ENCODE results near the gene RIMBP2. TPM values are rescaled to one million over a fixed set of nuclear protein-coding genes. Genes with fewer than 3 reads are reported as not detected.

Gene RIMBP2
- total RNA-seq, 1 experiment from 2014 or later = 0.97 TPM

DNA sequence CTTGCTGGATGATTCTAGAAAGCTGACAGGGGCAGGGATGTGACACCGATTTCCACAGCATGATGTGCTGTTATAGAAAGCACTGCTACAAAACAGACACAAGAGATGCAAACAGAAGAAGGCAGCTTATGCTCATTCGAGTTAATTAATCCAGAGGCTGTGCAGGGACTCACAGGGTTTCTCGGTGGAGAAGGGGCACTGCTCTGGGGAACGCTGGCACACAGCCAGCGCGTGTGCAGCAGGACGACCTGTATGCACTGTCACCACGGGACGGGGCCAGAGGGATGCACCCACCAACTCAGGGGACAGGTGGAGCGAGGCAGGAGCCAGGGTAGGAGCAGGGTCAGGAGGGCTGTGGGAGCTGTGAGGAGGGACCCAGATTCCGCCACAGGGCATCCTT lies 143.5 kb downstream of the RIMBP2 start:
- DNase-seq (ENCODE audit: low spot score) = no peak

DNA sequence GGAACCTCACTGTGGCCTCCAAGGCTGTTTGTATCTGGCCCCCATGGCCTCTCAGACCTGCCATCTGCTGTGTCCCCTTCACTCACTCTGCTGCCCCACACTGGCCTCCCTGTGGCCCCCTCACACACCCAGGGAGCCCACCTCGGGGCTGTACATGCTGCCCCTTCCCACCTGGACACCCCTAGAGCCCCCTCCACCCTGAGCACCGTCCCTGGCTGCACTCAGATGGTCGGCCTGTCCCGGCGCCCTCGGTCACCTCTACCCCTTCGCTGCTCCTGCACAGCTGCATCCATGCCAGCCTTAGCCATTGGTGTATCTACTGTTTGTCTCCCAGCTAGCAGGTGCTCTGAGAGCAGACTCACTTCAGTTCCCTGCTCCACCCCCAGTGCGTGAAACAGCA lies 144.4 kb downstream of the RIMBP2 start:
- DNase-seq (ENCODE audit: low spot score) = no peak

DNA sequence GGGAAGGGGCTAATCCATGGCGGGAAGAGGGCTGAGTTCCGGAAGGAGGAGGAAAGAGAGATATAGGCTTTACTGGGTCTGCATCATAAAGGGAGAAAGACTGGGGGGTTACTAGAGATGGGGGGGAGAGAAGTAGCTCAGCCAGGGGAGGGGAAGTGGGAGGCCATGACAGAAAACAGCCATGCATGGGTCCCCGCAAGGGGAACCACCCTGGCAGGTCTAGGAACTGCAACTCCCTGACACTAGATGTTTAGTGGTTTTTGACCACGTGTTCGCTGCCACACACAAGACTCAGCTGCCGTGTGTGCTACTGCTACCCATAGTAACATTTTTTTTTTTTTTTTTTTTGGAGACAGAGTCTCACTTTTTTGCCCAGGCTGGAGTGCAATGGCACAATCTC lies 145.0 kb downstream of the RIMBP2 start:
- no peak for DNase-seq (ENCODE audit: low spot score)

DNA sequence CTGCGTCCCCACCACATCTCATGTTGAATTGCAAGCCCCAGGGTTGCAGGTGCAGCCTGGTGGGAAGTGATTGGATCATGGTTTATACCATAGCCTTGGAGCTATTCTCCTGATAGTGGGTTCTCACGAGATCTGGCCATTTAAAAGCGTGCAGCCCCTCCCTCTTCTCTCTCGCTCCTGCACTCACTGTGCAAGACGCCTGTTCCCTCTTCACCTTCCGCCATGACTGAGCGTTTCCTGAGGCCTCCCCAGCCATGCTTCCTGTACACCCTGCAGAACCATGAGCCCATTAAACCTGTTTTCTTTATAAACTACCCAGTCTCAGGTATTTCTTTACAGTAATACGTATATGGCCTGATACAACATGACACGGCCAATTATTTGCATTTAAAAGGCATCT lies 146.6 kb downstream of the RIMBP2 start:
- DNase-seq (ENCODE audit: low spot score) = no peak

DNA sequence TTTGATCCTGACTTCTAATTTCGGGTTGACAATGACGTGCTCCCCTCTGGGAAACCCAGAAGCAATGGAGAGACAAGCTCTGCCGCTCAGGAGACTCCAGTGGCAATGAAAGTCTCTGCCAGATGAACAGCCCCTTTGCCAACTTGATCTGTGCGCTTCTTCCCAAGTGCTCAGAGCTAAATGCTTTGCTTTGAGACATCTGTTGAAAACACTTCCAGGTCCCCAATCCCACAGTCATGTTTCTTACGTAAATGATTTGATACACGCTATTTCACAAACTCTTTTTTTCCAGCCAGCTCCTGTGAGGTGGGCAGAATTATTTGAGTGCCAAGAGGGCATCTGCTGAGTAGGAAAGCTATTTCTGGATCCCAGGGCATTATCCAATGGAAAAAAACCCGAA lies 147.6 kb downstream of the RIMBP2 start:
- DNase-seq (ENCODE audit: low spot score) = no peak

DNA sequence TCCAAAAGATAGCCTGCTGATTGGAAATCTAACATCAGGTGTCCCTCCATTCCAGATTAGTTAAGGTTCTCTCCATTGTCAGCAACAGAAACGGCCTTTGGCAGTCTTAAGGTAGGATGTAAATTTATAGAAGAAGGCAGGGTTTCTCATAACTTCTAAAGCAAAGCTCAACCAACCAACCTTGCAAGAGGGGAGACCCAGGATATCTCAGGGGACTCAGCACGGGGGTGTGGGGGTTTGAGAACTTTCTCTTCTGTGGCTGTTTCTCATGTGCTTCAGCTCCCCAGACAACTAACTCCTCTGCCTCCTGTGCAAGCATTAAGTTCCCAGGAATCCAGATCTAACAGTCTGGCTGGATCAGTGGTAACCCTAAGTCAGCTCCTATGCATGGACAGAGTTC lies 148.1 kb downstream of the RIMBP2 start:
- no peak for DNase-seq (ENCODE audit: low spot score)

DNA sequence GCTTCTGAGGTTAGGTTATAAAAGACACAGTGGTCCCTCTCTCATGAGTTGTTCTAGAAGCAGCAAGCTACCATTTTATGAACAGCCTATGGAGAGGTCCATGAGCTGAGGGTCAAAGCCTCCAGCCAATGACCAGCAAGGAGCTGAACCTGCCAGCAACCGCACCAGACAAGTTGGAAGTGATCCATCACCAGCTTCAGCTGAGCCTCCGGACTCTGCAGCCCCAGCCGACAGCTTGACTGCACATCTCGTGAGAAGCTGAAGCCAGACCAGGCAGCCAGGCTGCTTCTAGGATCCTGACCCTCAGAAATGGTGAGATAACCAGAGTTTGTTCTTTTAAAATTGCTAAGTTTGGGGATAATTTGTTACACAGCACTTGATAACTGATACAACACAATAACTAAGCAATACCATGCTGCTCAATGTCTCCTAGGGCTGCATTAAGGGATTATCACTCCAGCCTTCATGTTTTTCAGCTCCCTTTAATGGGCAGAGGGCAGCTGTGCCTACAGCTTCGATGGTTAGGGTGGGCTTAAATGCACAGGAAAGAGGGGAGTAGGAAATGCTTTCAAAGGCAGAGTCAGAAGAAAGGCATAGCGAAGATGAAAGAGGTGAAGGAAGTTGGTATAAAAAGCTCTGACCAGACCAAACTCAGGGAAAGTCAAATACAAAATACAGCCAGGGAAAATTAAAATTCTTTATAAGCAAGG lies 149.5 kb downstream of the RIMBP2 start:
- DNase-seq (ENCODE audit: low spot score) = no peak

DNA sequence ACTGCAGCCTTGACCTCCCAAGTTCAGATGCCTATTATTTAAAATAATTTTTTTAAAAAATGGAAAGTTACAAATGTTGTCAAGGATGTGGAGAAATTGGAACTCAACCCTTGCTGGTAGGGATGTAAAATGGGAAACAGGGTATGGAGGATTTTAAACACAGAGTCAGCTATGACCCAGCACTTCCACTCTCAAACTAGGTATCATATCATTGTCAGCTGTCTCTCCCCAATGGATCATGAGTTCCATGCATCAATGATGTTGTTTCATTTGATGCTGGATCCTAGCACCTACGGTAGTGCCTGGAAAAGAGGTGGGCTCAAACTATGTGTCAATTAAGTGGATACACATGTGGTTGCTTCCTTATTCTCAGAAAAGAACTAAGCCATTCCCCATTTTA lies 150.9 kb downstream of the RIMBP2 start:
- DNase-seq (ENCODE audit: low spot score) = no peak

DNA sequence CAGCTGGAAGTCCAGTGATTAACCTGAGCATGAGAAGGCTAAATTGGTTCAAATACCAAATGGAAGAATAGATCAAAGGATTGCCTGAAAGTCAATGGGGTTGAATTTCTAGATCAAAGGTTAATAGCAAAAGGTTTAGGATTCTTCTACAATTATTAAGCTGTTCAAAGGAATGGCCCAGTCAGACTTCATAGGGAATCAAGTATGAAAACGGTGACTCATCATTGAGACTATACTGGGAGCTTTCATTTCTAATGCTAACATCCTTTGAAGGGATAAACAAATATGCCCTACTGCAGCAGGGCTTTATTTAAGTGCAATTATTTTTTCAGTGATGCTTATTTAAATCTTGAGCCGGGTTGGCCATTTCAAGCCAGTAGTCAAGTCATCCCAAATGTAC lies 152.8 kb downstream of the RIMBP2 start:
- no peak for DNase-seq (ENCODE audit: low spot score)

DNA sequence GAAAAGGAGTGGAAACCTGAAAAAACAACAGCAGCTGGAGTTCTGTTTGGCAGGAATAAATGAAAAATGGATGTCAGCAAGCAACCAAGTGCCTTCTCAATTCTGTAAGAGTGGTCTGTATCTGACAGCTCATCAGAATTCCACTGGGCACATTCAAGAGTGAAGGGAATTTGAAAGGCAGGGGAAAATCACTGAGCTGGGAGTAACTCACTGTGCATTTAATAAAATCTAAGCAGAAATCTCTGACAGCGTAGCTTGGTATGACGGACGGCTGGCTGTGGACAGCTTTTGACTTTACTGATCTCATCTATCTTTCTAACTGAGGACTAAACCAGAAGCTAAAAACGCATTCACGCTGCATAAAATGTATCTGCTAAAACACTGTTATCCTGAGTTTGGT lies 153.4 kb downstream of the RIMBP2 start:
- no peak for DNase-seq (ENCODE audit: low spot score)

DNA sequence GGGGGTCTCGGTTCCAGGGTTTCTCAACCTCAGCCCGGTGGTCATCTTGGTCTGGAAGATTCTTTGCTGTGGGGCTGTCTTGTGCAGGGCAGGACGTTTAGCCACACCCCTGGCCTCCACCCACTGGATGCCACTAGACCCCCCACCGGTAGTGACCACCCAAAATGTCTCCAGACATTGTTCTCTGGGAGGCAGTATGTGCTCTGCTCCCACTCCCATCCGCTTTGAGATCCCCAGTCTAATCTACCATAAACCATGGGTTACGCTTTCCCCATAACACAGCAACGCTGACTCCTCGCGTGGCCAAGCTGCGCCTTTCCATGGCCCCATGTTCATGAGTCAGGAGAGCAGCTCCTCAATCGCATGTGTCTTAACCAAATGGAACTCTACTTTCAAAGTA lies 155.8 kb downstream of the RIMBP2 start:
- no peak for DNase-seq (ENCODE audit: low spot score)

DNA sequence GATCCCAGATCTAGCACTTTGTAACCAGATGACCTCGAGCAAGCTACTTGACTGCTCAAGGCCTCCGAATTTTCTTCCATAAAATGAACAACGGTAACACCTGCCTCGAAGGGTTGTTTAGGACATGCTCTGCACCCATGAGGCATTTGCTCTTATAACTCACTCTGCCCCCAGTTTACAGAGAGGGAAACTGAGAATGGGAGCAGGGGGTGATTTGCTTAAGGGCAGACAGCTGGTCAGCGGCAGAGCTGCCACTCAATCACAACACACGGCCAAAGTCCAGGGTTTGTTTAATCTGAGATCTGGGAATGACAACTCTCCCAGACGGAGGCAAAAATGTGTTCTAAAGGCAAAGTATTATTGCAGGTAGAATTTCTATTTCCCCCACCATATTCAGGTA lies 156.3 kb downstream of the RIMBP2 start:
- no peak for DNase-seq (ENCODE audit: low spot score)

DNA sequence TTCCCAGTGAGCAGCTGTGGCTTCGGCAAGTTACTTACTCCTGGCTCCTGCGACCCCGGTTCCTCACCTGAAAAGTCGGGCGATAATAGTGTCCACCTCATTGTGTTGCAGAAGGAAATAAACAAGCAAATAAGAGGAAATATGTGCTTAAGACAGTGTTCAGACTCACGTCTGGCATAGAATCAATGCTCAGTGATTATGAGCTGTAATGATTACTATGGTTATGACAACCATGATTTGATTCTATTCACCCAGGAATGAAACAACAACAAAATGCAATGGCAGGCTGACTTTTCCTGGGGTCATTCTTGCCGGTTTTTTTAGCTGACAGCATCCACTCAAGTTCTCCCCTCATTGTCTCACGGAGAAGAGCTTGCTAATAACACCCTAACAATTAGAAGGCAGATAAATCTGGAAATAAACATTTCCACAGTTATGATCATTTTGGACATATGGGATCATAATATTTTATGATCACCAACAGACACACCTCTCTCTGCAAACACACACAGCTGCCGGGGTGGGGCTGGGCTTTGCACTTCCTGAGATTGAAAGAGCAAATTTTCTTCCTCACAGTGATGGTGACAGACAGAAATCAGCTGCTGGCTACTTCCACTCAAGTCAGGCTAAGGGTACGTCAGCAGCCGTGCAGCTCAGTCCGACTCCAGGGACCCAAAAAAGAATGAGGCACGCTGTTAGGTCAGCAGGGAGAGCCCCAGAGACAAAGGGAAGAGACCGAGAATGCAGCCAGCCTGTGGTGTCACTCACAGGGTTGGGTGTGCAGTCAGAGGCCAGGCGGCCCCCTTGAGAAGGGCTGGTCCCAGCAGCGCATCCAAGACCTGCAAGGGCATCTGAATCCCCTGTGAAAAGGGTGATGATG lies 158.0 kb downstream of the RIMBP2 start:
- DNase-seq (ENCODE audit: low spot score) = no peak

DNA sequence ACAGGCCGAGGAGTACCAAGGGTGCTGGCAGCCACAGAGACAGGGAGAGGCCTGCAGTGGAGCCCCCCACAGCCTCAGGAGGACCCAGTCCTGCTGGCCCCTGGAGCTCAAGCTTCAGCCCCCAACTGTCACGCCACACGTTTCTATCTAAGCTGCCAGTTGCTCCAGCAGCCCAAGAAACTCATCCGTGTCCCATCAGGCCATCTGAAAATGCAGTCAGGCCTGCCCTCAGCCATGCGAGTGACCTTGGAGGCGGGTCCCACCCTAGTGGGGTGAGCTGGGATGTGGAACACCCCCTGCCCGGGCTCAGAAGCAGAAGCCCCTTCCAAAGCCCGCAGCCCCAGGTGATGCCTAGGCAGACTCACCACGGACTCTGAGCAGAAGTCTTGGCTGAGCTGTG lies 158.9 kb downstream of the RIMBP2 start:
- no peak for DNase-seq (ENCODE audit: low spot score)

DNA sequence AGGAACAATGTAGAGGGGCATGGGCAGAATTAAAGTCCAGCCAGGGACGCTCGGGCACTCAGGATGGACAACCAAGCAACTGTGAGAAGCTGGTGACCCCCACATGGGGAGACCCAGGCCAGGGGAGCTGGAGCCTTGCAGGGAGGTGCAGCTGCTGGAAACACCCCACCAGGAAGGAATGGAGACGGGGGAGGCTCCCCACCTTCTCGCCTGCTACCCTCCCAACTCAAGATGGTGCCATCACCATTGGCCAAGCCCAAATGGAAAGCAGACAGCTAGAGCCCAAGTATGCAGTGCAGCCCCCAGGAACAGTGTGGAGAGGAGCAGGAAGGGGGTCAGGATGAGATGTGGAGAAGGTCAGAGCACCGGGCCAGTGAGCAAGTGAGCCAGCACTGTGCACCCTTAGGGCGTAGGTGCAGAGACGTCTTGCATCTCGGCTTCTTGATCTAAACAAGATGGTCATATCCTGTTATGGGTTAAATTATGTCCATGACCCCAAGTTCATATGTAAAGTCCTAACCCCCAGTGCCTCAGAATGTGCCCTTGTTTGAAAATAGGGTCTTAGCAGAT lies 159.5 kb downstream of the RIMBP2 start:
- DNase-seq (ENCODE audit: low spot score) = no peak

DNA sequence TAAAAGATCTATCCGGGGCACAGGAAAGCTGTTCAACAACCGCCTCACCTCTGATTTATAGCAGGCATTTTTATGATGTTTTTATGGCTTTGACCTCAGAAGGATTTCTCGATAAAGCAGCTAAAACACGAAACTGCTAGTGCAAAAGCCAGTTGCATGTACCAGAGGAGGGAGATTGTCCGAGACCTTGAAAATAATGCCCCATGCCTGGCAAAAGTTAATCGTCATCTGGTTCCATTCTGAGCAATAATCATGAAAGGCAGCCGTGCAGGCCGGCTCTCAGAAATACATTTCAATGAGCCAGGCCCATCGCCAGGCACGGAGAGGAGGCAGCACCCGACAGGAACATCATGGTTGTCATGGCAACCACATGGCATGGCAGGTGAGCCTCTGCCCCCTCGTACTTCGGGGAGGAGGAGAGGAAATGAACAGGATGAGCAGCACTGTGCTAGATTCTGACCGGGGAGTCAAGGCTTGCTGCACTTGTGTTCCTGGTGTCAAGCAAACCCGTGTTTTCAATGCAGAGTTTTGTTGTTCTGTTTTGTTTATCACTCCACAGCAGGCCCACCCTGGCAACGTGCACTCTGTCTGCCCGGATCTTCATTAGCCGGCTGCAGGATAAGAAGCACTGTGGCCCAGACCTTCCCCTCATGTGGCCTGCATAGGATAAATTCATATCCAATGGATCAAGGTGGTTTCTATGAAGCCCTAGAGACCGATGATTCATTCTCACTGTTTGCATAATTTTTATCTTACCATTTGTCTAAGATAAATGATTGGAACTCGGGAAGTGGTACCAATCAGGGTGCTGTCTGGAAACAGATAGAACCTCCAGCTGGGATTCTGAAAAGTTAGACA lies 160.2 kb downstream of the RIMBP2 start:
- DNase-seq (ENCODE audit: low spot score) = no peak

DNA sequence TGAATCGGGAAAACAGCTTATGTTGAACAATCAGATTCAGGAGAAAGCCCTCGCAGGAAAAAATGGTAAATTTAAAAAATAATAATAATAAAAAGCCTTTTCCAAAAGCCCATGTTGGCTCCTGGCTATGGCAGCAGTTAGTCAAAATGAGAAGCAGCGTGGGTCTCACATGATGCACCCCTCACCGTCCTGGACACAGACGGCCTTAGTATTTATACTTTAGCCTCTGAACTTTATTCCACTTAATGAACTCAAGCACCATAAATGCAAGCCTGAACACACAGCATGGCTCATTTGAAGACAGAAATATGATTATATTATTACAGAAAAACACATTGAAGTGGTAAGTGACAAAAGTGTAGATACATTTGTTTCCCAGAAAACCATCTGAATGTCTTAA lies 160.9 kb downstream of the RIMBP2 start:
- no peak for DNase-seq (ENCODE audit: low spot score)

DNA sequence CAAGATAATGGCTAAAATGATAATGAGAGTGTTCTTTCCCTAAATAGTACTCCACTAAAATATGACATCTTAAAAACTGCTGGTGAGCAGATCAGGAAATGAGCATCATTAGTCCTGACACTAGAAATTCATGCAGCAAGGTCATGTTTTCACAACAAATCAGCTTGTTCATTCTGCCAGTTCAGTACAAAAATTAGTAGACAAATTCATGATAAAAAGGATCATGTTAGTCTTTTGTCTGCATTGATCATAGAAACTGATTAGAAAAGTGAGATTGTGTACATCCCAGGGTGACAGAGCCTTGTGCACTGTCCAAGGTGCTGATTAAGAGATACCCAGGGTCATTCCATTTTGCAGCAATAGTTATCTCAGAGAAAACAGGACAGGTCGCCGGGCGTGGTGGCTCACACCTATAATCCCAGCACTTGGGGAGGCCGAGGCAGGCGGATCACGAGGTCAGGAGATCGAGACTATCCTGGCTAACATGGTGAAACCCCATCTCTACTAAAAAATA lies 163.6 kb downstream of the RIMBP2 start:
- peak; percentile 25 for DNase-seq (ENCODE audit: low spot score)

DNA sequence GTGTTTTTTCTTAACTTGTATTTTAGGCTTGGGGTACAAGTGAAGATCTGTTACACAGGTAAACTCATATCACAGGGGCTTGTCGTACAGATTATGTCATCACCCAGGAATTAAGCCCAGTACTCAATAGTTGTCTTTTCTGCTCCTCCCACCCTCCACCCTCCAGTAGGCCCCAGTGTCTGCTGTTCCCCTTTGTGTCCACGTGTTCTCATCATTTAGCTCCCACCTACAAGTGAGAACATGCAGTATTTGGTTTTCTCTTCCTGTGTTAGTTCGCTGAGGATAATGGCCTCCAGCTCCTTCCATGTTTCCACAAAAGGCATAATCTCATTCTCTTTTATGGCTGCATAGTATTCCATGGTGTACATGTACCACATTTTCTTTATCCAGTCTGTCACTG lies 166.7 kb downstream of the RIMBP2 start:
- no peak for DNase-seq (ENCODE audit: low spot score)

DNA sequence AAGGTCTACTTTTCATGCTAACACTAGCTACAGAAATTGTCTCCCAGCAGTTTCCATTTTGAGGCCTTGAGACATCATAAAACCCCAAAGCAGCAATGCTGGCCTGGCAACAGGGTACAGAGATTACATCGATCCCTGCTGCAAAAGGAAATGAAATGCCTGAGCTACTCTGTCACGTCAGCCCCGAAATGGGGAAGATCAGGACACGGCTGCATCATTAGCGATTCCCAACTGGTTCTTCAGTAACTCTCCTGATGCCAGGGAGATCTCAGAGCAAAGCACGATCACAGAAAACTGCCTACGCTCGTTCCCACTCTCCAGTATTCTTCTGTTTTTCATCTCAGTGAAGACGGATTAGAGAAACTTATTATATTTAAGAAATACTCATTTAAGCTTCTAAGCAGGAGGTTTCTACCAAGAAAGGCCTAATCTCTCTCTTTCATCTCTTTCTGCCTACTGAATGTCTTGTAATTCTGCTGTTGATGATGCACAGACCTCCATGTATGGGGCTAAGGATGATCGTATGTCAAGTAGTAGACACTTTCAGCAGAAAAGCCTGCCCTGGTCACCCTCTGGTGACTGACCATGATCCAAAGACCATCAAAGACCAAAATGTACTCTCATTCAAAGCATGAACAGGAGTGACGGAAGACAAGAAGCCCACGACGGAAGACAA lies 168.5 kb downstream of the RIMBP2 start:
- DNase-seq (ENCODE audit: low spot score) = no peak

DNA sequence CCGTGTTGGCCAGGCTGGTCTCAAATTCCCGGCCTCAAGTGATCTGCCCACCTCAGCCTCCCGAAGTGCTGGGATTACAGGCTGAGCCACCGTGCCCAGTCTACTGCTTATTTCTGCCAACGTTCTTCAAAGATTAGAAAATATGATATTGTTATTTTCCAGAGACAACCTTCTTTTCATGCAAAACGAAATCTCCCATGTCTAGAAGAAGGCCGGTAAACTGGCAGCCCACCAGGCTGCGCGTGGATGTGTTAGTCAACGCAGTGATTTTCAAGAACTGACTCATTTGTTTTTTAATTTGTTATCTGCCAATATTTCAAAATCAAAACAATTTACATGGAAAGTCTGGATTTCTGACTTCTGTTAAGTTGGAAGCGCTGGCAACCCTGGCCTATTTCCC lies 169.6 kb downstream of the RIMBP2 start:
- no peak for DNase-seq (ENCODE audit: low spot score)
